ENCODE measurements around the gene GARNL3. TPM values are rescaled to one million over a fixed set of nuclear protein-coding genes. Genes with fewer than 3 reads are reported as not detected.

GARNL3 gene, protein sequence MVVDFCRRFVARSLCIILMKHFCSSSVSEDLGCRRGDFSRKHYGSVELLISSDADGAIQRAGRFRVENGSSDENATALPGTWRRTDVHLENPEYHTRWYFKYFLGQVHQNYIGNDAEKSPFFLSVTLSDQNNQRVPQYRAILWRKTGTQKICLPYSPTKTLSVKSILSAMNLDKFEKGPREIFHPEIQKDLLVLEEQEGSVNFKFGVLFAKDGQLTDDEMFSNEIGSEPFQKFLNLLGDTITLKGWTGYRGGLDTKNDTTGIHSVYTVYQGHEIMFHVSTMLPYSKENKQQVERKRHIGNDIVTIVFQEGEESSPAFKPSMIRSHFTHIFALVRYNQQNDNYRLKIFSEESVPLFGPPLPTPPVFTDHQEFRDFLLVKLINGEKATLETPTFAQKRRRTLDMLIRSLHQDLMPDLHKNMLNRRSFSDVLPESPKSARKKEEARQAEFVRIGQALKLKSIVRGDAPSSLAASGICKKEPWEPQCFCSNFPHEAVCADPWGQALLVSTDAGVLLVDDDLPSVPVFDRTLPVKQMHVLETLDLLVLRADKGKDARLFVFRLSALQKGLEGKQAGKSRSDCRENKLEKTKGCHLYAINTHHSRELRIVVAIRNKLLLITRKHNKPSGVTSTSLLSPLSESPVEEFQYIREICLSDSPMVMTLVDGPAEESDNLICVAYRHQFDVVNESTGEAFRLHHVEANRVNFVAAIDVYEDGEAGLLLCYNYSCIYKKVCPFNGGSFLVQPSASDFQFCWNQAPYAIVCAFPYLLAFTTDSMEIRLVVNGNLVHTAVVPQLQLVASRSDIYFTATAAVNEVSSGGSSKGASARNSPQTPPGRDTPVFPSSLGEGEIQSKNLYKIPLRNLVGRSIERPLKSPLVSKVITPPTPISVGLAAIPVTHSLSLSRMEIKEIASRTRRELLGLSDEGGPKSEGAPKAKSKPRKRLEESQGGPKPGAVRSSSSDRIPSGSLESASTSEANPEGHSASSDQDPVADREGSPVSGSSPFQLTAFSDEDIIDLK
- total RNA-seq (2014; rRNA removed; shearing (Covaris generic)) = 2.9 and 5.6 TPM in 2 replicates
- polyA plus RNA-seq (2014; cell fraction: nucleus; rRNA removed) = 21.7 and 42.8 TPM in 2 replicates

- DNase-seq (ENCODE audit: extremely low read depth, low read depth) = no peak
Measured at GRCh38 chr9:127264462-127265219, at the start of gene GARNL3. Gene GARNL3 (plus strand): TSS chr9:127264774. CDS start chr9:127264878, 104 bp downstream.

DNA sequence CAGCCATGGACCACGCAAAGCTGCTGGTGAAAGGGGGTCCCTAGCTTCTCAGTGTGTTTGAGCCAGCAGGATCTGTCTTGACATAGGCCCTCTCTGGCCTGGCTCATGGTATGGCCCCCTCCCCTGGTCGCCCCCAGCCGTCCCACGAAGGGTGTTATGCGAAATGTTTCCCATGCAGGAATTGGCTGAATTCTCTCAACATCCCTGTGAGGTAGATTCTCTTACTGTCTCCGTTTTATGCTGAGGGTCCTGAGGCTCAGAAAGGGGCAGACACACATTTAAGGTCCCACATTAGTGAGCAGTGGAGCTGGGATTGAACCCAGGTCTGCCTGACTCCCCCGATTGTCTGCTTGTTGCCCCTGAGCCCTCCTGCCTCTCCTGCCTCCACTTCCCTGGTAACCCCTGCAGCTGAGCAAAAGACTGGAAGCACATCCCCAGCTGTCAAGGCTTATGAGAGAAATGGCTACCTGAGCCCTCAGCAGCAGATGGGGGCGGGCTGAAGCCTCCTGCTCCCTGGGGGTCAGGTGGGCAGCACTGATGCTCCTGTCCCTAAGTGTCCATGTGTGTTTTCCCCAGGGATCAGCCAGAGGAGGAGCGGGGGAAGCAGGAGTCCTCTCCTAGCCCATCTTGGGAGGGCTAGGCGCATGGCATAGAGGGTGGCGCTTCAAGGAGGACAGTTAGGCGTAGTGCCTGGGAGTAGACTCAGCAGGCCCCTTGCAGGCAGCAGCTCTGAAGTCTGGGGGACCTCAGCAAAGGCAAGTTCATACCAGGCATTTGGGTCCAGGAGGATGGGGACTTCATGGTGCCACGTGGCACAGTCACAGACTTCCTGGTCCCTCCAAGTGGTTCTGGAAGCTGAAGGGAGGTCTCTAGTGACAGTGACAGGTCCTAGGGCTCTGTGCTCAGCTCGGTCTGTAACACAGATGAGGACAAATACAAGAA is 49.0 kb upstream of the GARNL3 start:
- no peak for DNase-seq (ENCODE audit: extremely low read depth, low read depth)

DNA sequence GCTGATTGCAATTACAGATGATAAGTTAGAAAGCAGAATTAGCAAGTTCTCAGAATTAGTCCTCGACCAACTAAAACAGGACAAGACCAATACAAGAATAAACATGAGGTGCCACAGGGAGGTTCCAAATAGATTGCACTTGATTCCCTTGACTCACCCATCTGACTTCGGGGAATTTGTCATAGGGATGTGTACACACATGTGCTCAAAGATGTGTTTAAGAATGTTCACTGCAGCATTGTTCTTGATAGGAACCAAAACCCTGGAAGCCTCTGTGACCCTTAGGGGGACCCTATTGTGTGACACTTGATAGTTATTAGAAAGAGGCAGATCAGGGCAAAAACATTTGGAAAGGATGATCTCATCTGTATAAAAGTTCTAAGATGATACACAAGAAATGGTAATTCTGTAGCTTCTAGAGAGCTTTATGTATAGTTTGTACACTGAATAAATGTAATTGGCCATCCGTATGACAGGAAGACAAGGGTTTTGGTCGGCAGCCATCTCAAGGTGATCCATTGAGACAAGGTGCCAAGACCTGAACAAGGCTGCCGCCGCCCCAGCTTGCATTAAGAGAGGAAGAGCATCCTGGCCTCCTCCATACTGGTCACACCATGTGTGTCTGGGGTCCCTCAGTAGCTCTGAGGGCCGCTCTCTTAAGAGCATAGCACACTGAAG is 48.2 kb upstream of the GARNL3 start:
- no peak for DNase-seq (ENCODE audit: extremely low read depth, low read depth)

- DNase-seq (ENCODE audit: extremely low read depth, low read depth) = no peak
Measured at GRCh38 chr9:127216888-127217217, 47.7 kb upstream of the GARNL3 start.

DNA sequence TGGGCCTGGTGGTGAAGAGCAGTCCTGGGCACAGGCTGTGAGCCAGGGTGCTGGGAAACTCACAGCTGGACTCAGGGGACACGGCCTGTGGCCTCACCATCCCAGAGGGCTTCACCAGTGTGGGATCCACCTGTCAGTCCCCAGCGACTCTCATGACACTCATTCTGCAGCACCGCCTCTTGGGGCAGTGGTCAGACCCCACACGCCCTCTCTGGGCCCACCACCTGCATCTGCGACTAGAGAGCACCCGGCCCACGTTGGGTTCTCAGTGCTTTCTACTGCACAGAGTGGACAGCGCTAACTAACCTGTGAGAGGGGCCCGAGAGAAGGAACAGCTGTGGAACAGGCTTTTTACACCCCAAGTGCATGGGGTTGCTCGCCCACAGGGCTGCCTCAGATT is 45.8 kb upstream of the GARNL3 start:
- DNase-seq (ENCODE audit: extremely low read depth, low read depth) = no peak

DNA sequence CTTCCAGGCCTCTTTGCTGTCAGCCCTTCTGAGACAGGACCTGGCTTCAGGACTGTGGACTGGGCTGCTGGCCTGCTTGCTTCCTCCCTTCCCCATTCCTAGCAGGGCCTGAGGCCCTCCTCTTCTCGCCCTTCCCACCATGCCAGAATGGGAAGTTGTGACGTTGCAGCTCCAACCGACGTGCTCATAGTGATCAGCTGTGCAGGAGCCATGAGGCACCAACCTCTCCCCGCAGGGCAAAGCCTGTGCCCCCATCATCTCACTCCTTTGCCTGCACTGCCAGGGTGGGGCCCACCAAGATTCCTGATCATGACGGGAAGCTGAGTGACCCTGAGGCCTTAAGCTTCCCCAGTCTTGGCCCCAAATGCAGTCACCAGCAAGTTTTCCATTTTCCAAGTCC is 45.1 kb upstream of the GARNL3 start:
- no peak for DNase-seq (ENCODE audit: extremely low read depth, low read depth)

DNA sequence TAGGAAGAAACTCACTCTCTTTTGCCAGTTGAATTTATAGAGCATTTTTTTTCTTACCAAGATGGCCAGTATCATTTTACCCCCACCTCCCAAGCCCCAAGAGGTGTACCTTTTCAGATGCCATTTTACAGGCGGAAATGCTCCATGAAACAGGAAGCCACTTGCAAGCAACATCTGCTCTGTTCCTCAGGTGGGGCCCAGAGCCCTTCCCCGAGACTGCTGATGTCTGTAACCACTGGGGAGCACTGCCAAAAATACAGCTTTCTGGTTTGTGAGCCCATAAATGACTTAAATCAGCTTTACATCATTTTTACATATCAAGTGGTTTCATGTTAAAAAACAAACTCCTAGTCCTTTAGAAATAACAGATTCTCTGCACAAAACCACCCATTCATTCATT is 42.9 kb upstream of the GARNL3 start:
- no peak for DNase-seq (ENCODE audit: extremely low read depth, low read depth)

DNA sequence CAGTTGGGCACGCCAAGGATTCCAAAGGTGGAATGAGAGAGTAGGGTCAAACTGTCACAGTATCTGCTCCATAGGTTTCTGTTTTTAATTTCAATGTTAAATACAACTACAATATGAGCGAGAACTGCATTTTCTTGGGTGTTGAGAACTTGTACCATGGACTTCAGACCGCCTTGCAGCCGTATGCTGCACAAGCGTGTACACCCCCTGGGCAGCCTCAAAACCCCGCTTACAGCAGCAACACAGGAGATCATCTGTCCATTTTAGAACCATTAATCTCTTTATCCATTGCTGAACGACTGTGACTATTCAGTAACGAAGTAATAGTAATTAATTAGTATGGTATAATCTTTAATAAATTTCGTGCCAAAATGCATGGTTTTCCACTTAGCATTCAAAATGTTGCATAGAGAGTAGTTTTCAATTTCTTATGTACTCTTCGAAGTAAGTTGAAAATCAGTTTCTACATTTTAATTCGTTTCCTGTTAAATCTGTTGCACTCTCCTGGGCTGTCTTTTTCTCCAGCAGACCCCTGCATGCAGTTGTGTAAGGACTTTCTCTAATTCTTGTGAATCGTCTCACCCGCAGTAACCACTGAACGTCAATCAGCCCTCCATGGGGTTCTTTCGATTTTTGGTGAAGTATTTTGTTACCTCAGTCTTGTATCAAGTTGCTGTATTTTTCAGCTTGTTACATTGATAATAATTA is 42.0 kb upstream of the GARNL3 start:
- no peak for DNase-seq (ENCODE audit: extremely low read depth, low read depth)

GRCh38 chr9:127223266-127223665 is 41.3 kb upstream of the GARNL3 start:
- DNase-seq (ENCODE audit: extremely low read depth, low read depth) = no peak

GRCh38 chr9:127223810-127224177 is 40.8 kb upstream of the GARNL3 start:
- no peak for DNase-seq (ENCODE audit: extremely low read depth, low read depth)

GRCh38 chr9:127224178-127224882 is 40.2 kb upstream of the GARNL3 start:
- DNase-seq (ENCODE audit: extremely low read depth, low read depth) = peak; percentile 79

DNA sequence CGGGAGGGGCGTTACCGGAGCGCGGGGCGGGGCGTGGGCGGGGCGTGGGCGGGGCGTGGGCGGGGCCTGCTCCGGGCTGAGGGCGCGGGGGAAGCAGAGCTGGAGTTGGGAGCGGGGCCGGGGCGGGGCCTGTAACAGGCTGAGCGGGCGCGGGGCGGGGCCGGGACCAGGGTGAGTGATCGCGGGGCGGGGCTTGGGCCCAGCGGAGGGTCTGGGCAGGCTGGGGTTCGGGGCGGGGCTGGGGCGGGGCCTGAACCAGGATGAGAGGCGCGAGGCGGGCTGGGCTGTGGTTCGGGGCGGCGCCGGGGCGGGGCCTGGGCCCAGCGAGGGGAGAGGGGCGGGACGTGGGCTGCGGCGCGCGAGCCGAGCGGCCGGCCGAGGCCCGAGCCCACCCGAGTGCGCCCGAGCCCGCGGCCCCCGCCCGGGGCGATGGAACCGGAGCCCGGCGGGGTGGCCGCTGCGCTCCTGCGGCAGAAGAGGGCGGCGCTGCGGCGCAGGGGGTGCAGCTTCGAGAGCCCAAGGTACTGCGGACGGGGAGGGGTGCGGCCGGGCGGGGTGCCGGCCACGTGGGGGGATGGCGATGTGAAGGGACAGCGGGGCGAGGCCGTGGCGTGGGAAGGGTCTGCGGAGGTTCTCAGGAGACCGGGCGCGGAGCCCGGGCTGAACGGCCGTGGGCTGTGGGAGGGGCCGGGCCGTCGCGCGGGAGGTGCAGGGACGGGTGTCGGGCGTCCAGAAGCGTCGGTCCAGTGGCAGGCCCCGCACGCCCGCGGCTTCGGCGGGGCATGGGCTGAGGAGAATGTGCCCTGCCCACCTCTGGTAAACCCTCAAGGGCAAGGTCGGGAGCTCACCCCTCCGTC is 39.5 kb upstream of the GARNL3 start:
- DNase-seq (ENCODE audit: extremely low read depth, low read depth) = peak; percentile 90

DNA sequence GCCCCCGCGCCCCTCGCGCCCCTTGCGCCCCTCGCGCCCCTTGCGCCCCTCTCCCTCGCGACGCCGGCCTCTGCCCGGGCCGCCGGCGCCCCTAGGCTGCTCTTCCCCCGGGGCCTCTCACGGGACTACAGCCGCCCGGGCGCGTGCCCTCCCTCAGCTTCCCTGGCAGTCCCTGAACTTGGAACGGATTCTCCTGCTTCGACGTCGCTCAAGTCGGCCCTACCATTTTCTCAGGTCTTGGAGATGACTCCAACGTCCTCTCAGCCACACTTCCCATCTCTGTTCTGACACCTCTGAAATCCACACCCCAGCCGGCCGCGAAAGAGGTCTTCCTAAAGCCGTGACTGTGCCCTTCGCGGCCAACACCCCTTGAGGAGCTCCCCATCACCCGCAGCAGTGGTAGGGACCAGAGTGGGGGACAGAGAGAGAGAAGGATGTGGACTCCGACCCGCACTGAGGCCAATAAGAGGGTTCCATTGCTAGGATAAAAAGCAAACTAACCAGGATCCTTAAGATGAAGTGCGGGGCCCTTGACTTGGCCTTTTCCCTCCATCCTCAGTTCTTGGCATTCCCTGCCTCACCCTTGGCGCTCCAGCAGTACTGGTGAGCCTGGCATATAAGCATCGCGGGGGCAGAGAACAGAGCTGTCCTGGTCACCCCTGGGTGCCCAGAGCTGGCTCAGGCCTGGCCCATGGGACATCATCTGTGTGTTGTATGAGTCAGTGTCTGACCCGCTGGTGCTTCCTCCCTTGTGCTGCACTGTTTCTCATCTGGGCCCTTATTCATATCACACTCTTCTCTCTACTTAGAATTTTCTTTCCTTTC is 38.6 kb upstream of the GARNL3 start:
- no peak for DNase-seq (ENCODE audit: extremely low read depth, low read depth)

DNA sequence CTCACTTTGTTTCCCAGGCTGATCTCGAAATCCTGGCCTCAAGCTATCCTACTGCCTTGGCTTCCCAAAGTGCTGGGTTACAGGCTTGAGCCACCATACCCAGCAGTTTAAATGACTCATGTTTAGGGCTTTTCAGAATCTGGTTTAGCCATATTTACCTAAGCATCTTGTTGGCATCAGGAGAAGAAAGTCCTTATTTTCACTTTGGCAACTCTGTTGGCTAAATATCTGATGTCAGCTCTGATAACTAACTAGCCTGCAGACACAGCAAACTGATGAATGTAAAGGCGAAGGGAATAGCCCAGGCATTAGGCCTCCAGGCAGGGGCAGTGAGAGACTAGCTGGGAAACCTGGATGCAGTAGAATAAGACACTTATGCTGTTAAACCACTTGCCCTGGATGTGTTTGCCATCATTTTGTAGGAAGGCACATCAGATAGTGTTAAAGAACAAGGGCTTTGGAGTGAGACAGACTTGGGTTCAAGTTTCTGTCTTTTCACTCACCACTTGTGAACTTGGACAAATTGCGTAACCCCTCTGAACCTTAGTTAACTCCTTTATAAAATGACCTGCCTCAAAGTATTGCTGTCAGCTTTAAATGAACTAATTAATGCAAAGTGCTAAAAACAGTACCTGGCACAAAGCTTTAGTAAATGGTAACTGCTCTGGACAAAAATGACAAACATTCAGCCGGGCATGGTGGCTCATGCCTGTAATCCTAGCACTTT is 34.7 kb upstream of the GARNL3 start:
- no peak for DNase-seq (ENCODE audit: extremely low read depth, low read depth)

- DNase-seq (ENCODE audit: extremely low read depth, low read depth) = no peak
Measured at GRCh38 chr9:127231666-127232065, 32.9 kb upstream of the GARNL3 start.
